KBM-7 (cell line): Measurements from ENCODE around the gene HLA-DQB2.
"Not testable (repeated sequence)": the region's sequence is repeated elsewhere in the genome, so short reads cannot be mapped to it uniquely, and the experiment has no call there.

Experiments used
- DNase-seq: peaks from one replicate; pipeline ENCODE4 v3.0.0-alpha.2; 2015
- in situ Hi-C: fragments of 300-500 bp; cut with MboI; formaldehyde crosslinking; loops from 2 replicates; pipeline ENCODE4 v1.14.3; 2020; ENCODE audit warnings: low sequenced_read_pairs, low pct_unique_long_range_greater_than_20kb, mixed read lengths

HLA-DQB2 gene

DNA sequence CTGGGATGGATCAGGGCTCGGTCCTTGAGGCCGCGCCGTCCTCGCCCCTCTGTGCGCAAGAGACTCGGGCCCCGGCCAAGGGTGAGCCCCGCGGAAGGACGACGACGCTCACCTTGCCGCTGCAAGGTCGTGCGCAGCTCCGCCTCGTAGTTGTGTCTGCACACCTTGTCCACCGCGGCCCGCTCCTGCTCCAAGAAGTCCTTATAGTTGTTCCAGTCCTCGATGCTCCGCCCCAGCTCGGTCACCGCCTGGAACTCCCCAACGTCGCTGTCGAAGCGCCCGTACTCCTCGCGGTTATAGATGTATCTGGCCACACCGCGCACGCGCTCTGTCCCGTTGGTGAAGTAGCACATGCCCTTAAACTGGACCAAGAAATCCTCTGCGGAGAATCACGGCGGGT is 1.8 kb downstream of the HLA-DQB2 start:
- no peak for DNase-seq
- in situ Hi-C loops, result no loop called here

DNA sequence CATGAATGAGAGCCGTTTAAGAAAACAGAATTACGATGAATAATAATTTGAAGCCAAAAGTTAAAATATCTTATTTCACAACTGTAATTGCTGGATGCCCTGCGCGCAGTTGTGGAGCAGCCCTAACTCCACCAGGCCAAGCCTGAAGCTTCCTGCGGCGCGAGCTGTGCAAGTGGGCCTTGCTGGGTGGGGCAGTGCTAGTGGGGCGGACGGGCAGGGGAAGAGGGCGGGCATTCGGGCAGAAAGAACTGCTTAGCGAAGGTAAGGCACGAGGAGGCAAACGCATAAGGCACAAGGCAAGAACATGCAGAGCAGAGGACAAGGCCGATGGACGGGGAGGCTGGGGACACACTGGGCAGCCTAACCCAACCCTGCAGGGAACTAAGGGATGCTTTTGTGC is 2.3 kb downstream of the HLA-DQB2 start:
- in situ Hi-C loops, result no loop called here
- no peak for DNase-seq

DNA sequence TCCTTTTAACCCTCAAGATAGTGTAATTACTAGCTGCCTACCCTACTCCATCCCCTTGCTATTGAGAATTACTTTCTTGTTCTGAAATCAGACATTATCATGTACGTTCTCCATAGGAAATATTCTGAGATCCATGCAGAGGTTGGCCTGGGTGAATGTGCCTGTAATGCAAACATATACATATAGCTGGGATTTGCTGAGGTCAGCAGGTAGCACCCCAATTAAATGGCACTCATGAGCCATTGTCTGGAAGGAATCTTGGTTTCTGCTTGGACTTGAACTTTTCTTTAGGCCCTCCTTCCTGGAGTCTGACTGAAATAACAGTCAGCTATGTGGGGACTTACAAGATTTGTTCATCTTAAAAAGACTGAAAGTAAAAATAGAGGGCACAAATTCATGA is 3.7 kb downstream of the HLA-DQB2 start:
- DNase-seq, result no peak
- in situ Hi-C loops, result no loop called here

DNA sequence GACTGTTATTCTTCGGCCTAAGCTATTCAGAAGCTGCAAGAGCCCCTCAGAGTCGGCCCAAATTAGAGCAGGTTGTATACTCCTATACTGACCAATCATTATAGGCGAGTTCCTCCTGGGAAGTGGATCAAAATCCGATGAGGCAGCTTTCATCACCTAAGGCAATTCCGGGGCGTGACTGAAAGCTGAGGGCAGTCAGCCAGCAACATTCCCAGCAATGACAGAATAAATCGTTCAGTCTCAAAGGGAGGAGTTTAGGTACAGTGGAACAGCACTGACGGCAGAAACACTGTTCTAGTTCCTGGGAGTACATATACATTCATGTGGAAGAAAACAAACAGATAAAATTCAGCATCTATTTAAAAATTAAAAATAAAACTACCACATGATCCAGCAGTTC is 10.8 kb downstream of the HLA-DQB2 start:
- in situ Hi-C loops, result no loop called here
- DNase-seq, result no peak

DNA sequence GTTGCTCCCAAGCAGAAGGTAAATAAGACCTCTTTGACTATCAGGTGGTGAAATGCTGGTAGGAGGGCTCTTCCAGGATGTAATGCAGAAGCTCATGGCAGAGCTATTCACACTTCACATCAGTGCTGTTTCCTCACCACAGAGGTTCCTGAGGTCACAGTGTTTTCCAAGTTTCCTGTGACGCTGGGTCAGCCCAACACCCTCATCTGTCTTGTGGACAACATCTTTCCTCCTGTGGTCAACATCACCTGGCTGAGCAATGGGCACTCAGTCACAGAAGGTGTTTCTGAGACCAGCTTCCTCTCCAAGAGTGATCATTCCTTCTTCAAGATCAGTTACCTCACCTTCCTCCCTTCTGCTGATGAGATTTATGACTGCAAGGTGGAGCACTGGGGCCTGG is 17.7 kb downstream of the HLA-DQB2 start:
- in situ Hi-C loops, DNase-seq: not testable (repeated sequence)

DNA sequence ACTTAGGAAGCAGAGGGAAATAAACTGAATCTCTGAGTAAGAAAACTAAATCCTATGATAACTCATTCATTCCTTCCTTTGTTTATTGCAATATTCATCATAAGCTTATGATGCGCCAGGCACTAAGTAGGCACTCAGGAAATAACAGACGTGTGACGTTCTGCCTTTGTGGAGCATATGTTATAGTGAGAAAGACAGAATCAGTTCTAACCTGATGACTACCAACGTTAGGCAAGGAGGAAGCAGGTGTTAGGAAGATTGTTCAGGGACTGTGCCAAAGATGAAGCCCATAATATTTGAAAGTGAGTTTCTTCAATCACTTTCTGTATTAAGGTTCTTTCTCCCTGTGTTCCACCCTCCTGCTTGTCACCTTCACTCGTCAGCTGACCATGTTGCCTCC is 18.6 kb downstream of the HLA-DQB2 start:
- in situ Hi-C loops, result no loop called here
- no peak for DNase-seq

DNA sequence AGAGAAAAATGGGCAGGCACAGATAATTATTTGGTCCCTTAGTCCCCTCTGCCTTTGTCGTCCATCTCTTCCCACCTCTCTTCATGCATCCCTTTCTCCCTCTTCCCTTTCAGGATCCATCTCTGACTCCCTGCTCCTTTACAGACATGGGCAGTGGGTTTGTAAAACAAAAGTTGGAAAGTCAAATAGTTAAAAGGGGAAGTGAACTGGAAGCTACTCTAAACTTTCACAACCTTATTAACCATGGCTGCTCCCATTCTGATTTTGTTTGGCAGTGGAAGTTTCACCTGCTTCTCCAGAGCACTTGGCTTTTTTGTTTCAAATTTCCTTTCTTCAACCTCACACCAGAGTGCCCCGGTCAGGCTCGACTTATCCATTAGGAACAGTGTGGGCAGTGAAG is 21.0 kb downstream of the HLA-DQB2 start:
- in situ Hi-C loops, result no loop called here
- DNase-seq, result peak; percentile 1

DNA sequence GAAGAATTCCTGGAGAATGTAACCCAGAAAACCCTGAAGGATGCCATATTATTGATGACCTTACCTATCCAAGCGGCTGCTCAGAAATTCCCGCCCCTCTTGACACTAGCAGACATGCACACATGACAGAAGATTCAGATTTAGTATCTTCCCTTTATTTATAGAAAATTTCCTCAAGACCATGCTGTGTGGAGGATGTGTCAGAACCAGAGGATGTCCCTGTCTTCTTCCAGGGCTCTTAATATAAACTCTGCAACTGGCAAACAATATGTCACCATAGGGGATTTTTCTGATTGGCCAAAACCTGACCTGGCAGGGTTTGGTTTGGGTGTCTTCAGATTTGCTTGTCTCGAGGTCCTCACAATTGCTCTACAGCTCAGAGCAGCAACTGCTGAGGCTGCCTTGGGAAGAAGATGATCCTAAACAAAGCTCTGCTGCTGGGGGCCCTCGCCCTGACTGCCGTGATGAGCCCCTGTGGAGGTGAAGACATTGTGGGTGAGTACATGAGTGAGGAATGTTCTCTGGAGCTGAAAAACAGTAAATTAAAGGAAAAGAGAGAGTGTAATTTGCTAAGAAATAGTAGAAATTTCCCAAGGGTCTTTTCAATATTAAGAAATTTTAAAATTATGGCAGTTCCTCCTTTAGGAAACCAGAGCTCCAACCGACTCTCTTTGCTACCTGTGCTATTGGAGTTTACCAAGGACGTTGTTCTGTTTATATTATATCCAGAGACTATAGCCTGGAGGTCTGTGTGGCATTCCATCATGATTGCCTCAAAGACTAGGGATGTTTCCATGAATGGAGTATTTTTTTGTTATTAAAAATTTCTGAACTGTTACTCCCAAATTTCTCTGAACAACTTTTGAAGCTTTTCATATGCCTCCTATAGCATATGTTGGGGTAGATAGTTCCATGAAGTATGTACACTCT is 22.0 kb downstream of the HLA-DQB2 start, which contains the start of gene HLA-DQA2:
HLA-DQA2 (plus strand) TSS at position 361 of the 930 bp plus-strand sequence; CDS start at position 414, 53 bp downstream.
- in situ Hi-C loops, result no loop called here
- DNase-seq, result no peak

DNA sequence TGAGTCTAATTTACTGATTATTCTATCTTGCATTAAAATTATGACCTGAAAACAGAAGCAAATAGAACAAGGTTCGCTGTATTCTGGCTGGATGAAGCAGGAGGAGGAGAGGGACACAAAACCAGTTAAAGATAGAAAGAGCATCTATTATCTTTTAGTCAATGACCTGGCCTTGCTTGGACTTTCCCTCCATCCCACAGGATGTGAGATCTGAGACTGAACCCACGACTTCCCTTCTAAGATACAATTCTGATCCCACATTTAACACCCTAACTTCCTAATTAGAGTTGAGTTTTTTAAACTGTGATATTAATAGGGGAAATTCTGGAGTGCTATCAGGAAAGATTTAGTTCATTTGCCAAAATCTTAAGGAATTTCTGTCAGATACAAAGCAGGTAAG is 25.2 kb downstream of the HLA-DQB2 start:
- in situ Hi-C loops, result no loop called here

DNA sequence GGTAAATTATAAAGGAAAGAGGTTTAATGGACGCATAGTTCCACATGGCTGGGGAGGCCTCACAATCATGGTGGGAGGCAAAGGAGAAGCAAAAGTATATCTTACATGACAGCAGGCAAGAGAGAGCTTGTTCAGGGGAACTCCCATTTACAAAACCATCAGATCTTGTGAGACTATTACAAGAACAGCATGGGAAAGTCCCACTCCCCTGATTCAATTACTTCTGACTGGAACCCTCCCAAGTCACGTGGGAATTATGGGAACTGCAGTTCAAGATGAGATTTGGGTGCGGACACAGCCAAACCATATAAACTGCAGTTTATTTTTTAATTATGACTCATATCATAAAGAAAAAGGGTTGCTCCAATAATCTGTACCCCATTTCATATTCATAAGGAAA is 44.5 kb downstream of the HLA-DQB2 start:
- DNase-seq, result no peak
- in situ Hi-C loops, result loop anchor here (25.0 kb wide), 1 partner anchor 307 kb away; the partner anchor contains the start of gene BTNL2

More for the DNA sequence above, 25.2 kb downstream of the HLA-DQB2 start:
- no peak for DNase-seq

DNA sequence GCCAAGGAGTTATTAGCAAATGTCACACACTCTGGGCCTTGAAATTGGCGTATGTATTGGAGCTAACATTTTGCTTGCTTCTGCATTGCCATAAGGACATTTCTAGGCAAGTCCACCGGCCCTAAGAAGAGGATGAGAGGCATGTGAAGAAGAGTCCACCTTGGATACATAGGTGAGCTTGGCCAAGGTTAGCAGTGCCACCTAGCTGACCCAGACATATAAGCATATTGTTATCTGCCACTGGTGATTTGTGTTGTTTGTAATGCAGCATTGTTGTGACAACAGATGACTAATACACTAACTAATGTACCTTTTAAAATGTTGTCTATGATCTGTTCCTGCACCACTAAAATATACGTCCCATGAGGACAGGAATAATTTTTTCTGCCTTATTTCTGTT is 46.9 kb downstream of the HLA-DQB2 start:
- no peak for DNase-seq
- in situ Hi-C loops, result loop anchor here (25.0 kb wide), 1 partner anchor 304 kb away; the partner anchor contains the start of gene BTNL2

DNA sequence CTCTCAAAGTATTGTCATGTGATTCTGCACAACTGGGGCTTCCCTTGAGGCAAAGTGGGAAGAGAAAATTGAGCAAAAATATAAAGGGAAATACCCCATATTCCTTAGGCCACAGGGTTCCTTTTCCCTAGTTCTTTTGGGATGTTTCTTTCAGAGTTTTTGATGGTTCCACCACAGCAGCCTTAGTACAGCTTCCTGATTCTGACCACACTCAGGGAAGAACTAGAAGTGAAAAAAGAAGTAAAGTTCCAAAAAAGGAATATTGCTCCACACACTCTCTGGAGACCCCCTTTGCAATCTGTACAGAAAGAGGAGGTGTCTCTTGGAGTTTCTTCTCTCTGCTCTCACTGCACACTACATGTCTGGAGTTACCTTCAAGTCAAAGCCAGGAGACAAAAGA is 50.1 kb downstream of the HLA-DQB2 start:
- in situ Hi-C loops, result loop anchor here (25.0 kb wide), 1 partner anchor 301 kb away; the partner anchor contains the start of gene BTNL2

DNA sequence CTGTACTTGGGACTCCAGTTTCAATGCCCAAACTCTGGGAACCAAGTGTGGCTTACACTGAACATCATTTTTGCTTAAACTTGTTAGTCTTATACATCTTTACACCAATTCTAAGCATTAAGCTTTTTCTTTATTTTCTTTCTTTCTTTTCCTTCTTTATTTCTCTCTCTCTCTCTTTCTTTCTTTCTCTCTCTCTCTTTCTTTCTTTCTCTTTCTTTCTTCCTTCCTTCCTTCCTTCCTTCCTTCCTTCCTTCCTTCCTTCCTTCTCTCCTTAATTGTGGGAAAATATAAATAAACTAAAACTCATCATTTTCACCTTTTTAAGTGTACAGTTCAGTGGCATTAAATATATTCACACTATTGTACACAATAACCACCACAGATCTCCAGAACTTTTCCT is 53.7 kb downstream of the HLA-DQB2 start:
- DNase-seq, result no peak
- in situ Hi-C loops, result loop anchor here (25.0 kb wide), 1 partner anchor 297 kb away; the partner anchor contains the start of gene BTNL2

More for the DNA sequence above, 50.1 kb downstream of the HLA-DQB2 start:
- no peak for DNase-seq
